ENCODE data around the gene CCDC14.
"Not testable (repeated sequence)": the region's sequence is repeated elsewhere in the genome, so short reads cannot be mapped to it uniquely, and the experiment has no call there.

CCDC14 gene

DNA sequence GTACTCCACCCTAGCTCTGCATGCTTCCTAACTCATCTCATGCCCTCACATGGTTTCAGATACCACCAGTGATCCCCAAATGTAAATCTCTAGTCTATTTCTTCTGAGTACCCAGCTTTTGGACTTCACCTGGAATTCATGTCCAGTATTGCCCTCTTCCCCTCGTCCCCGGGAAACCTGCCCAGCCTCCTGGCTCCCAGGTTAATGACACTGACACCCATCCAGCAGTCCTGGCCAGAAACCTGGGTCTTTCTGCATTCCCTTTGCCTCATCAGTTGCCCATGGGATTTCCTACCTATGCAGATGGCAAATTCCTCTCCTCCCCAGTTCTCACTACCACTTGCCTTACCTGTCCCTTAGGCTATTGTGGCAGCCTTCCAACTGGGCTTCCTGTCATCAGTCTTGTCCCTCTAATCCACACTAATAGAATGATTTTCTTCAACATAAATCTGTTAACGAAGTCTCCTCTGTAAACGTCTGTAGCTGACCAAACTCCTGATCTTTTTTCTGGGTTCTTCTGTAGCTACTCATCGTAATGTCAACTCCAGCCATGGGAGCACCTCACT lies 61.6 kb downstream of the CCDC14 start:
- no peak for FAIRE-seq

DNA sequence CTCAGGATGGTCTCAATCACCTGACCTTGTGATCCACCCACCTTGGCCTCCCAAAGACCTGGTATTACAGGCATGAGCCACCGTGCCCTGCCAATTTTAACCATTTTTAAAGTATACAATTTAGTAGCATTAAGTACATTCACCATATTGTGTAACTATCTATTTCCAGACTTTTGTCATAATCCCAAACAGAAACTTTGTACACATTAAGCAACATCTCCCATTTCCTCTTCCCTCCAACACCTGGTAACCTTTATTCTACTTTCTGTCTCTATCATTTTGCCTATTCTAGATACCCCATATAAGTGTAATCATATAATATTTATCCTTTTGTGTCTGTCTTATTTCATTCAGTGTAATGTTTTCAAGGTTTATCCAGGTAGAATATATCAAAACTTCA lies 68.0 kb downstream of the CCDC14 start:
- FAIRE-seq: no peak

DNA sequence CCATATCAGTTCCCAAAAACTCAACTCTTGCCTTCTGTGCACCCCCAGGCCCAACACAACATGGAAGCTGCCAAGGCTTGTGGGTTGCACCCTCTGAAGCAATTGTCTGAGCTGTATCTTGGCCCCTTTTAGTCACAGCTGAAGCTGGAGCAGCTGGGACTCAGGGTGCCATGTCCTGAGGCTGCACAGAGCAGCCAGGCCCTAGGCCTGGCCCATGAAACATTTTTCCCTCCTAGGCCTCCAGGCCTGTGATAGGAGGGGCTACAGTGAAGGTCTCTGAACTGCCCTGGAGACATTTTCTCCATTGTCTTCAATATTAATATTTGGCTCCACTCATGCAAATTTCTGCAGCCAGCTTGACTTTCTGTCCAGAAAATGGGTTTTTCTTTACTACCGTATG lies 68.8 kb downstream of the CCDC14 start:
- no peak for FAIRE-seq

DNA sequence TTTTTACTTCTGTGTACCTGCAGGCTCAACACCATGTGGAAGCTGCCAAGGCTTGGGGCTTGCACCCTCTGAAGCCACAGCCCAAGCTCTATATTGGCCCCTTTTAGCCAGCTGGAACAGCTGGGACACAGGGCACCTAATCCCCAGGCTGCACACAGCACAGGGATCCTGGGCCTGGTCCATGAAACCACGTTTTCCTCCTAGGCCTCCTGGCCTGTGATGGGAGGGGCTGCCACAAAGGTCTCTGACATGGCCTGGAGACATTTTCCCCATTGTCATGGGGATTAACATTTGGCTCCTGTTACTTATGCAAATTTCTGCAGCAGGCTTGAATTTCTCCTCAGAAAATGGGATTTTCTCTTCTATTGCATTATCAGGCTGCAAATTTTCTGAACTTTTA lies 70.0 kb downstream of the CCDC14 start:
- FAIRE-seq: not testable (repeated sequence)

DNA sequence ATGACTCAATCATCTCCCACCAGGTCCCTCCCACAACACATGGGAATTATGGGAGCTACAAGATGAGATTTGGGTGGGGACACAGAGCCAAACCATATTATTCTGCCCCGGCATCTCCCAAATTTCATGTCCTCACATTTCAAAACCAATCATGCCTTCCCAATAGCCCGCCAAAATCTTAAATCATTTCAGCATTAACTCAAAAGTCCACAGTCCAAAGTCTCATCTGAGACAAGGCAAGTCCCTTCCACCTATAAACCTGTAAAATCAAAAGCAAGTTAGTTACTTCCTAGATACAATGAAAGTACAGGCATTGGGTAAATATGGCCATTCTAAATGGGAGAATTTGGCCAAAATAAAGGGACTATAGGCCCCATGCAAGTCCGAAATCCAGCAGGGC lies 70.9 kb downstream of the CCDC14 start:
- FAIRE-seq: not testable (repeated sequence)

DNA sequence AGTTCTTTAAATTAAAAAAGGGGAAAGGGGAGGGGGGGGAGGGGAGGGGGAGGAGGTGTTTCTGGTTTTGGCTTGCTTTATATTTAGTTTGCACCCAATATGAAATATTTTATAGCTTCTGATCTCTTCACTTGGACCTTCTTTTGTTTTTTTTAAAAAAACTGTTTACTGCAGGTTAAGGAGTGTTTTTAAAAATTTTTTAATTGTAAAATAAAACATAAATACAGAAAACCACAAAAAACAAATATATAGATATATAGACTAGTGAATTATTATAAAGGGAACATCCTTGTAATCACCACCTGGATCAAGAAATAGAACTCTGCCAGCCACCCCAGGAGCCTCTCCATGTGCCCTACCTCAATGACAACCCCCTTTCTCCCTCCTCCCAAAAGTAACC lies 76.0 kb downstream of the CCDC14 start:
- FAIRE-seq: no peak

DNA sequence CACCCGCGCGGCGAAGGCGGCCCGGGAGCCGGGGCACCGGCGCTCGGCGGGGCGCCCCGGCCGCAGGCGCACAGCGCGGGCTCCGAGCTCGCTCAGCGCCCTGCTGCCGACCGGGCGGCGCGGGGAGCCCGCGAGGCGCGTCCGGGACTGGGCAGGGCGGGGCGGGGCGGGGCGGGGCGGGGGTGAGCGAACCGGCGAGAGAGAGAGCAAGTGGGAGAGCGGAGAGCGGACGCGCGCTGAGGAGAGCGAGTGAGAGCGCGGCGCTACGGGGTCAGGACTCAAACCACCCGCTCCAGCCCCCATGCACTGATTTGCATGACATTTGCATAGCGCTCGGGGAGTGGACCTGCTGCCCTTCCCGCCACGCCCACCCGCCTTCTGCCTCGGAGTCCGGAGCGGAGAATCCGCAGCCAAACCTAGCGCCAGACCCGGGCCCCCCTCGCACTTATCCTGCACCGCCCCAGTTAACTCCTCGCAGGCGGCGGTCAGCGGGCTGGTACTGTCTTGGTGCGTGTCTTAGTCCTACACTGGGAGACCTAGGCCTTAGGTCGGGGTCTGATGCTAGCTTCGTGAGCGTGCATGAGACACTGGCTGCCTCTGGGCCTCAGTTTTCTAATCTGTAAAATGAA lies 76.7 kb downstream of the CCDC14 start, which contains the start of gene MYLK:
Gene MYLK (minus strand): TSS at position 130 of the 629 bp plus-strand sequence. CDS start 90,491 bp downstream, outside the sequence.
- FAIRE-seq: no peak

DNA sequence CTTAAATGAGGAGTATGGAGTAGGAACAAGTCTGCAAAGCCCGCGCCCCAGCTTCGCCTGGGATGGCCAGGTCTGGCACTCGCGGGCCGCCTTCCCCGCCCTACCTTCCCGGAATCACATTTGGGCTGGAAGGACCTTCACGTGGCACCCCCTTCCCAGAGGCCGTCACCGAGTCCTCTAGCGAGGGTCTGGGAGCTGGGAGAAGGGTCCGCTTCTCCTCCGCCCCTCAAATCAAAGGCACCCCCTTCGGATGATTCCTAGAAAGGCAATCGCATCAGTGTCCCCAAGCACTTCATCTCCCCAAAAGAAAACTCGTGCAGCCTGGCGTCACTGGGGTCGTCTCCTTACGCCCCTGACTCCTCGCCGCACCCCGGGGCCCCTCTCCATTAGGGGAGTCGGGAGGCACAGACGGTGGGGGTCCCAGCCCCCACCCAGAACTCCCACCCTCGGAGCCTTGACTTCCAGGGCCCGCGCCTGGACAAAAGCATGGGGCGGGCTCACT lies 77.3 kb downstream of the CCDC14 start:
- FAIRE-seq: no peak

DNA sequence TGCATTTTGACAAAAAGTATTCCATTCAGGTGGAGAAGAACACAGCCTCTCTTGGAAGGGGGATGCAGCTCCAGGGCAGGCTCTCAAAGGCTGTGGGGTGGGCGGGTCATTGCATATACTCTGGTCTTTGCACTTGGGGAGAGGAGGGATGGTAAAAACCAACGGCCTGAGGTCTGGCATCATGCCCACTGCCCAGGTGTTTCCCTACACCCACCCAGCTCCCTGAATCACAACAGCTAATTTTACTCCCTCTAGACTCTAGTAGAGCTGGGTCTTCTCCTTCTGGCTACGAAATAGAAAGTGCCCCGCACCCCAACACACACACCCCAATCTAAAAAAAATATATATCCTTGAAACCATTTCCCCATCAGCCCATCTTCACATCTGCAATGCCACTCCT lies 77.9 kb downstream of the CCDC14 start:
- FAIRE-seq: no peak

DNA sequence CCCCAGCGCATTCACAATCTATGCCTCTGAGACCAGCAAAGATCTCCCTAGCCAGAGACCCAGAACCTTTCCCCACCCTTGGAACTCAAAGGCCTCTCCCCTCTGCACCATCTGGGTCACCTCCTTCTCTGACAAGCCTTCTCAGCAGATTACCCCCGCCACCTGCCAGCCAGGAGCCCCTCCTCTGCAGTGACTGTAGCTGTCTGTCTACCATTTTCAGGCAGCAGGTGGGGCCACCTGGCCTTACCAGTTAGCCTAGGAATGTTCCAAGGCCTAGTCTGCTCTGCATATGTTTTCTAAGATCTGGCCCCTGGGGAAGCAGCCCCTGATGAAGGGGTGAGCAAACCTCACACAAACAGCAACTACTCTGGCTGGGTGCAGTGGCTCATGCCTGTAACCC lies 79.3 kb downstream of the CCDC14 start:
- FAIRE-seq: no peak

DNA sequence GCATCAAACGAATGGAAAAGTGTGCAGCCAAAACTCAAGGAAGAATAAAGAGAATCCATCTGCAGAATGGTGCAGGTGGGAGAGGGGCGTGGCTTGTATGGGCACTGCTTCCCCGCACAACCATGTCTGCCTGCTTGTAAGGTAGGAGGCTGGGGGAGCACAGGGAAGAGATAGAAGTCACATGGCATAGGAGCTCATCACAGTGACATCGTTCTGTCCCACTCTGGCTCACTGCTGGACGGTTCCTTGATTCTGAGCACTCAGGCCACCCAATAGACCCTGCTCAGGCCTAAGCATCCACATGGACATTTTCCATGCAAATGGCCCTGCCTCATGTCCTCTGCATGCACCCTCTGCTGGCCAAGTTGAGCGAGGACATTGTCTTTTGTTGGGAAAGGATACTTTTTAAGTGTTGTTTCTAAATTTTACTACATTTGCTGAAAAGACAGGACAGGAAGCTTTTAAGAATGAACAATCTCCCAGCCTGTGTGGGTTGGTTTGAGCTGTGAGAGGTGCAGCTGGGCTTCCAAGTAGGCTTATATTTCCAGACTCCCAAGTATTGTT lies 79.9 kb downstream of the CCDC14 start:
- FAIRE-seq: peak; percentile 46

DNA sequence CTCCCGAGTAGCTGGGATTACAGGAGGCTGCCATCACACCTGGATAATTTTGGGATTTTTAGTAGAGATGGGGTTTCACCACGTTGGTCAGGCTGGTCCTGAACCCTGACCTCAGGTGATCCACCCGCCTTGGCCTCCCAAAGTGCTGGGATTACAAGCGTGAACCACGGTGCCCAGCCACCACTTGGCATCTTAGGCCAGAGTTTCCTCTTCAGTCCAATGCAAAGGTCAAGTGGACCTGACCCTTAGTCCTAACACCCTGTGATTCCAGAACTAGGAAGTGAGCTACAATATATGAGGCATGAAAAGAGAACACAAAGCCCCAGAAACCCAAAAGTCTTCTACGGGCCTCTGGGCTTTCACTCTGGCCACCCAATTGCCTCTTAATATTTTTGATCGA lies 82.2 kb downstream of the CCDC14 start:
- no peak for FAIRE-seq

DNA sequence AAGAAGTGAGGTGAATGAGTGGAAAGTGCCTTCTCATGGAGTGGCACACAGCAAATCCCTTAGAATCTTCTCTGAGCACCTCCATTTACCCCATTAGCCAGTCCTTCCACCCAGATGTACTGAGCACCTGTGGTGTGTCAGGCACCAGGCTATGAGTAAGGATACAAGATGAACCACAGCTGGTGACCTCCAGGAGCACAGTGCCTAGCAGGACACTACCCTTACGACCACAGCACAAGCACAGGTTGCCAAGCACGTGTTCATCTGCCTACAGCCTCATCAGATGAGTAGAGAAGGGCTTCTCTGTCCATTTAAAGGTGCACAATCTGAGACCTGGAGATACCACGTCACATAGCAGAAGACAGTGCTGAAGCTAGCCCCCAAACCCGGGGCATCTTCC lies 83.1 kb downstream of the CCDC14 start:
- FAIRE-seq: no peak

DNA sequence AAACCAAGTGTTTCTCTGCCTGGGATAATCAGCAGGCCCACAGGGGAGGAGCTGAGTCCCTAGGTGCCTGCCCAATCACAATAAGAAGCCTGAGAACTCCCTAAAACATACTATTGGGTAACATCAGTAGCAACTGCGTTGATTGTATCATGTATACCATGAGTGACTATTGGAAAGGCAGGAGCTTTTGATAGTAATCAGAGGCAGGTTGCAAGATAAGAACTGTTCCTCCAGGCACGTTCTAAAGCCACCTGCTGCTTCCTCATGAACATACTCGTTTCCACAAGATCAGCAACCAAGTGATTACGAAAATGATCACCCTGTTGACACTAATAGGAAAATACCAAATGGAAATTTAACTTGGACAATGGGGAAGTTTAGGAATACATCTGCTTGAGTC lies 83.6 kb downstream of the CCDC14 start:
- no peak for FAIRE-seq

DNA sequence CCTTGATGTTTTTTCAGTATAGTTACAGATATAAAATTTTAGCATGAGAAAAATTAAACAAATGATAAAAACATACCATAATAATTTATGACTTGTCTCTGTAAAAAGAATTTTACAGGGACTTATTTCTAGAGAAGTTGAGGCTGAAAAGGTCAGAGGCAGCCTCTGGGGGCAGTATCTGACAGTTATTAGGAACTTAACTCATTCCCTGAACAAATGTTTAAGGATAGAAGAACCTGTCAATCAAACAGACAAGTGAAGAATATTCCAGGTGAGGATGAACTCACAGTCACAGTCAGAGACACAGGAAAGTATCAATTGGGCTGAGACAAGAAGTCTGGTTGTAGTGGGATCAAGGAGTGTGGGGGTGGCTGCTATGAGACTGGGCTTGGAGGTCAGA lies 84.2 kb downstream of the CCDC14 start:
- no peak for FAIRE-seq

DNA sequence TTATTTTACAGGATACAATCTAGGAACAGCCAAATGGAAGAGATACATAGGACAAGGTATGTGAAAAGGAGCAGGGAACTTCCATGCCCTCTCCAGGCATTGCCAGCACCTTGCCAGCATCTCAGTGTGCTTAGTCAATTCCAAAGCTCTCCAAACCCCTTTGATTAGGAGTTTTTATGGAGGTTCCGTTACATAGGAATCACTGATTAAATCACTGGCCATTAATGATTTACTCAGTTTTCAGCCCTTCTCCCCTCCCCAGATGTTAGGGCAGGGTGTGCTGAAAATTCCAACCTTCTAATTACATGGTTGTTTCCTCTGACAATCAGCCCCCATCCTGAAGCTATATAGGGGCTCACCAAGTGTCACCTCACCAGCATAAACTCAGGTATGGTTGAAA lies 88.4 kb downstream of the CCDC14 start:
- FAIRE-seq: no peak

DNA sequence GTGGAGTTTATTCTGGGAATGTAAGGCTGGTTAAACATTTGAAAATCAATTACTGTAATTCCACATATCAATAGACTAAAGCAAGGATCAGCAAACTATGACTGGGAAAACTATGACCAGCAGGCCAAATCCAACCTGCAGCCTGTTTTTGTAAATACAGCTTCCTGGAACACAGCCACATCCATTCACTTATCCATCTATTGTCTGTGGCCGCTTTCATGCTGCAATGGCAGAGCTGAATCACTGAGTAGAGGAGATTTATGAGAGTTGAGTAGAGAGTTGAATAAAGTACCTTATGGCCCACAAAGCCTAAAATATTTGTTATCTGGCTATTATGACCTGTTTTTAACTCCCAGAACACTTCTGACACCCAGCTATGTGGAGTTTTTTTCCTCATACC lies 89.1 kb downstream of the CCDC14 start:
- no peak for FAIRE-seq

DNA sequence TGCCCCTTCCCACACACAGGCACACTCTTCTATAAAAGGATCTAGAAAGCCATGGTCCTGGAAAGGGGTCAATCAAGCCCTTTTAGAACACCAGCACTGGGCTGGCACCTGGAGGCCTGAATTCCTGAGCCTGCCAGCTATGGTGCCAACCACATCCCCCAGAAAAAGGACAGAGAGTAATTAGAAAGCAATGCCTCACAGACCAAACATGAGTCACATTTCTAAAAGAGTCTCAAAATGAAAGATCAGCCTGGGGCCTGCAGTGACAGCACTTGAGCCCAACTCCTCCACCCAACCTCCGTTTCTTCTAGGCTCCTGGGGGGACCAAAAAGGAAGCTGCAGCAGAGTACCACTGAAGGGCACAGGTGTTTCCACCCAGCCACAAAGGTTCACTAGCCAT lies 91.0 kb downstream of the CCDC14 start:
- FAIRE-seq: no peak

DNA sequence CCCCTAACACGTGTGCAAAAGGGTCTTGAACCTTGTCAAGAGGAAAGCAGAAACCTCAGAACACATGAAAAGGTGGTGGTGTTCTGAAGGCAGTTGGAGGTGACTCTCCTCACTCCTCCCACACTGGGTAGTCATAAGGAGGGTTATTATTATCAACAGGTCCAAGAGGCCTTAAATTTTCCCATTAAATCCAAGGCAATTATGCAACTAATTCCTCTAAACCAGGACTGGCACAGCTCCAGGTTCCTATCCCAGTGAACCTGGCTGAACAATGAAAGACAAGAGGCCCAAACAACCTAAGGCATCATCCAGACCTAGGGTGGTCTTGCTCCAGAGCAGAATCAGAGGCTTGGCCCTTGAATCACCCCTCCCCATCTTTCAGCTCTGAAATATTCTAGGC lies 91.9 kb downstream of the CCDC14 start:
- FAIRE-seq: no peak

DNA sequence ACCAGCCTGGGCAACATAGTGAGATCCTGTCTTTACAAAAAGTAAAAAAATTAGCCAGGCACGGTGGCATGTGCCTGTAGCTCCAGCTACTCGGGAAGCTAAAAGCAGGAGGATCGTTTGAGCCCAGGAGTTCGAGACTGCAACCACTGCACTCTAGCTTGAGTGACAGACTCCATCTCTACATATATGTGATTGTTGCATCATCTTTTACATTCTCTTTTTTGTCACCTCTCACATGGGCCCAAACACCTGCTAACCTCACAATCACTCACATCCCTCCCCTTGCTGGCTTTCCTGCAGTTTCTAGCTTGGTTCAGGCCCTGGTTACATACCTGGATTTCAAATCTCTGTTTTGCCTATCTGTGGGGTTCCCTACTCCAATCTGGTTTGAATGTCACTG lies 96.3 kb downstream of the CCDC14 start:
- FAIRE-seq: no peak

Data from TTC549 (cell line).